Erythroblast (primary cell): ENCODE data around the gene DDX50.

ENCODE experiments used
- GATA1 ChIP-seq: IDR thresholded peaks from 2 replicates; pipeline ENCODE4 v1.6.1; 2011; ENCODE audit warnings: low read depth, mild to moderate bottlenecking, control low read depth, low read length, moderate library complexity
- POLR2A ChIP-seq: IDR thresholded peaks from 2 replicates; pipeline ENCODE4 v1.6.1; 2011; ENCODE audit warnings: mild to moderate bottlenecking, low read length

- TF ChIP-seq POLR2A: no peak
- no peak for TF ChIP-seq GATA1
These were observed 549 bp upstream of the DDX50 start for GRCh38 chr10:68900427-68901104.
